Neuronal stem cell (in vitro differentiated cells): Measurements from ENCODE around the gene MEIS2.

ENCODE experiments used
- DNase-seq: peaks from one replicate; pipeline ENCODE4 v3.0.0-alpha.2; 2013; ENCODE audit warnings: low spot score
- H2AFZ ChIP-seq: one replicate; pipeline ENCODE4 v1.6.1; 2013; ENCODE audit warnings: mild to moderate bottlenecking, low read length, inconsistent platforms
- H2AK5ac ChIP-seq: 2 replicates; pipeline ENCODE4 v1.6.1; 2013; ENCODE audit warnings: low read depth, mild to moderate bottlenecking, inconsistent platforms, low read length, moderate library complexity, mixed read lengths
- H2BK120ac ChIP-seq: 2 replicates; pipeline ENCODE4 v1.6.1; 2013; ENCODE audit warnings: low read depth, mild to moderate bottlenecking, inconsistent platforms, low read length, moderate library complexity, mixed read lengths
- H2BK12ac ChIP-seq: one replicate; pipeline ENCODE4 v1.6.1; 2013; ENCODE audit warnings: low read length, inconsistent platforms
- H2BK15ac ChIP-seq: 2 replicates; pipeline ENCODE4 v1.6.1; 2013; ENCODE audit warnings: mild to moderate bottlenecking, low read length, inconsistent platforms, mixed read lengths
- H2BK5ac ChIP-seq: one replicate; pipeline ENCODE4 v1.6.1; 2013; ENCODE audit warnings: inconsistent platforms, mild to moderate bottlenecking, low read length, moderate library complexity
- H3K14ac ChIP-seq: one replicate; pipeline ENCODE4 v1.6.1; 2013; ENCODE audit warnings: low read length, inconsistent platforms
- H3K18ac ChIP-seq: 2 replicates; pipeline ENCODE4 v1.6.1; 2013; ENCODE audit warnings: low read length, inconsistent platforms
- H3K23ac ChIP-seq: 2 replicates; pipeline ENCODE4 v1.6.1; 2013; ENCODE audit warnings: low read depth, mild to moderate bottlenecking, mixed read lengths, low read length, inconsistent platforms; ENCODE audit not compliant: poor library complexity
- H3K27ac ChIP-seq: replicated peaks from 3 replicates; pipeline ENCODE4 v1.5.1; 2013; ENCODE audit warnings: low read length, inconsistent platforms
- H3K27me3 ChIP-seq, 3 experiments: 2 replicates each; pipeline ENCODE4 v1.6.1; 2013; ENCODE audit warnings: low read length in 3 of 3, mild to moderate bottlenecking in 2 of 3, inconsistent platforms in 1 of 3, low read depth in 1 of 3, mixed read lengths in 1 of 3, moderate library complexity in 1 of 3; ENCODE audit not compliant: control insufficient read depth in 3 of 3, insufficient read depth in 3 of 3
- H3K36me3 ChIP-seq, 2 donors: replicated peaks in 1 of 2; 2 replicates each; pipeline ENCODE4 v1.6.1; 2013; ENCODE audit warnings: low read length in 2 of 2; ENCODE audit not compliant: control insufficient read depth in 2 of 2, insufficient read depth in 2 of 2
- H3K4ac ChIP-seq: 2 replicates; pipeline ENCODE4 v1.6.1; 2013; ENCODE audit warnings: inconsistent platforms, mild to moderate bottlenecking, low read length, moderate library complexity
- H3K4me1 ChIP-seq, 2 donors: 1 replicate in 1 of 2; 2 replicates in 1 of 2; pipeline ENCODE4 v1.6.1; 2013; ENCODE audit warnings: low read length in 2 of 2, low read depth in 1 of 2; ENCODE audit not compliant: control insufficient read depth in 2 of 2, insufficient read depth in 1 of 2
- H3K4me2 ChIP-seq: one replicate; pipeline ENCODE4 v1.6.1; 2013; ENCODE audit warnings: mild to moderate bottlenecking, low read length, inconsistent platforms; ENCODE audit not compliant: insufficient read depth, poor library complexity, severe bottlenecking
- H3K4me3 ChIP-seq, 2 donors: 2 replicates each; pipeline ENCODE4 v1.5.1; 2013; ENCODE audit warnings: low read length in 2 of 2, mild to moderate bottlenecking in 2 of 2, inconsistent platforms in 1 of 2, moderate library complexity in 1 of 2
- H3K79me1 ChIP-seq: one replicate; pipeline ENCODE4 v1.6.1; 2013; ENCODE audit warnings: low read depth, mild to moderate bottlenecking, inconsistent platforms, low read length, moderate library complexity
- H3K9ac ChIP-seq: one replicate; pipeline ENCODE4 v1.6.1; 2013; ENCODE audit warnings: mild to moderate bottlenecking, low read depth, low read length, inconsistent platforms; ENCODE audit not compliant: poor library complexity
- H3K9me3 ChIP-seq, 2 donors: replicated peaks in 1 of 2; 2 replicates each; pipeline versions ENCODE3 to v1.6.1; 2013; ENCODE audit warnings: low read length in 2 of 2, mild to moderate bottlenecking in 2 of 2, inconsistent platforms in 1 of 2, low read depth in 1 of 2, mixed read lengths in 1 of 2, moderate library complexity in 1 of 2; ENCODE audit not compliant: control insufficient read depth in 2 of 2, insufficient read depth in 1 of 2
- H4K8ac ChIP-seq: one replicate; pipeline ENCODE4 v1.6.1; 2013; ENCODE audit warnings: low read depth, mild to moderate bottlenecking, inconsistent platforms, low read length, moderate library complexity
- H4K91ac ChIP-seq: one replicate; pipeline ENCODE4 v1.6.1; 2013; ENCODE audit warnings: low read length, low read depth, mild to moderate bottlenecking, inconsistent platforms; ENCODE audit not compliant: poor library complexity
- WGBS, 2 donors: extraction: QIAGEN DNeasy Blood & Tissue Kit; methylation state at CpG; one replicate each; pipeline ENCODE4 v1.1.7; 2013; ENCODE audit warnings: missing lambda C conversion rate in 2 of 2, mixed read lengths in 1 of 2; ENCODE audit not compliant: insufficient read length in 2 of 2, insufficient replicate concordance in 1 of 2; ENCODE audit errors: extremely low coverage in 2 of 2; 5-methylcytosine and 5-hydroxymethylcytosine counted together

MEIS2 gene

GRCh38 chr15:36905908-36906307 is 194.4 kb downstream of the MEIS2 start:
- no peak overlapping the region for H3K14ac ChIP-seq
- H2BK5ac ChIP-seq, result no peak overlapping the region
- no peak overlapping the region for H3K27ac ChIP-seq
- no peak overlapping the region for H2AK5ac ChIP-seq
- no peak overlapping the region for H3K23ac ChIP-seq
- no peaks in the 10 kb centered on the region for H3K27me3 ChIP-seq
- H3K9ac ChIP-seq, result no peak overlapping the region
- no peaks in the 10 kb centered on the region for H3K79me1 ChIP-seq
- no peak overlapping the region for H3K4me2 ChIP-seq
- H3K36me3 ChIP-seq, result no peaks in the 10 kb centered on the region
- H4K8ac ChIP-seq, result no peak overlapping the region
- H3K4me1 ChIP-seq, result peaks cover 12 to 18% of the 10 kb centered on the region in 2 donors
- H2AFZ ChIP-seq, result no peak overlapping the region
- no peak overlapping the region for H3K4ac ChIP-seq
- no peak overlapping the region for H2BK12ac ChIP-seq
- no CpG with 5 or more reads among the region's 5 CpGs for WGBS, 2 donors
- H2BK15ac ChIP-seq, result no peak overlapping the region
- no peak overlapping the region for H2BK120ac ChIP-seq
- H4K91ac ChIP-seq, result no peak overlapping the region
- DNase-seq, result no peak
- H3K4me3 ChIP-seq, result no peak overlapping the region
- H3K9me3 ChIP-seq, result no peaks in the 10 kb centered on the region
- no peak overlapping the region for H3K18ac ChIP-seq

GRCh38 chr15:36904715-36905114 is 195.6 kb downstream of the MEIS2 start:
- no peak overlapping the region for H3K9ac ChIP-seq
- no peaks in the 10 kb centered on the region for H3K9me3 ChIP-seq
- H4K91ac ChIP-seq, result no peak overlapping the region
- WGBS, 2 donors, result no CpG with 5 or more reads among the region's 3 CpGs
- H3K4me1 ChIP-seq, result peaks cover 15 to 17% of the 10 kb centered on the region in 2 donors
- H2BK5ac ChIP-seq, result no peak overlapping the region
- no peak overlapping the region for H3K23ac ChIP-seq
- H3K79me1 ChIP-seq, result no peaks in the 10 kb centered on the region
- H2AK5ac ChIP-seq, result no peak overlapping the region
- no peak overlapping the region for H3K4me2 ChIP-seq
- no peak overlapping the region for H3K4me3 ChIP-seq
- no peak overlapping the region for H4K8ac ChIP-seq
- H2AFZ ChIP-seq, result no peak overlapping the region
- H2BK120ac ChIP-seq, result no peak overlapping the region
- no peak overlapping the region for H3K14ac ChIP-seq
- H2BK15ac ChIP-seq, result no peak overlapping the region
- H3K27ac ChIP-seq, result no peak overlapping the region
- H2BK12ac ChIP-seq, result no peak overlapping the region
- no peak overlapping the region for H3K18ac ChIP-seq
- H3K27me3 ChIP-seq, result no peaks in the 10 kb centered on the region
- no peak overlapping the region for H3K4ac ChIP-seq
- H3K36me3 ChIP-seq, result no peaks in the 10 kb centered on the region
- DNase-seq, result no peak

- no peaks in the 10 kb centered on the region for H3K9me3 ChIP-seq
- H3K18ac ChIP-seq, result no peak overlapping the region
- no peak overlapping the region for H2AFZ ChIP-seq
- peaks cover 17 to 22% of the 10 kb centered on the region in 2 donors for H3K4me1 ChIP-seq
- no peak overlapping the region for H3K14ac ChIP-seq
- H4K91ac ChIP-seq, result no peak overlapping the region
- H2BK15ac ChIP-seq, result no peak overlapping the region
- no peak overlapping the region for H3K4me2 ChIP-seq
- no peak overlapping the region for H2BK120ac ChIP-seq
- no CpG with 5 or more reads among the region's 5 CpGs for WGBS, 2 donors
- no peak overlapping the region for H3K9ac ChIP-seq
- H2AK5ac ChIP-seq, result no peak overlapping the region
- H2BK5ac ChIP-seq, result no peak overlapping the region
- no peak overlapping the region for H3K27ac ChIP-seq
- DNase-seq, result no peak
- H3K79me1 ChIP-seq, result no peaks in the 10 kb centered on the region
- H3K4ac ChIP-seq, result no peak overlapping the region
- no peak overlapping the region for H3K23ac ChIP-seq
- H4K8ac ChIP-seq, result no peak overlapping the region
- H3K36me3 ChIP-seq, result no peaks in the 10 kb centered on the region
- no peak overlapping the region for H3K4me3 ChIP-seq
- H2BK12ac ChIP-seq, result no peak overlapping the region
- no peaks in the 10 kb centered on the region for H3K27me3 ChIP-seq
These were observed 196.3 kb downstream of the MEIS2 start for GRCh38 chr15:36903922-36904556.

GRCh38 chr15:36903195-36903594 is 197.2 kb downstream of the MEIS2 start:
- no peak overlapping the region for H3K14ac ChIP-seq
- H2BK12ac ChIP-seq, result no peak overlapping the region
- H3K18ac ChIP-seq, result no peak overlapping the region
- no peak overlapping the region for H2BK5ac ChIP-seq
- H3K79me1 ChIP-seq, result no peaks in the 10 kb centered on the region
- H2AFZ ChIP-seq, result no peak overlapping the region
- H2BK15ac ChIP-seq, result no peak overlapping the region
- no peak overlapping the region for H3K23ac ChIP-seq
- H2AK5ac ChIP-seq, result no peak overlapping the region
- no peak overlapping the region for H2BK120ac ChIP-seq
- no peak overlapping the region for H4K91ac ChIP-seq
- H3K4me1 ChIP-seq, result peaks cover 19 to 29% of the 10 kb centered on the region in 2 donors
- H4K8ac ChIP-seq, result no peak overlapping the region
- no peak overlapping the region for H3K27ac ChIP-seq
- no peak overlapping the region for H3K4me2 ChIP-seq
- no peaks in the 10 kb centered on the region for H3K27me3 ChIP-seq
- H3K4ac ChIP-seq, result no peak overlapping the region
- no CpG with 5 or more reads among the region's 1 CpG for WGBS, 2 donors
- H3K9me3 ChIP-seq, result no peaks in the 10 kb centered on the region
- H3K4me3 ChIP-seq, result no peak overlapping the region
- no peaks in the 10 kb centered on the region for H3K36me3 ChIP-seq
- no peak for DNase-seq
- no peak overlapping the region for H3K9ac ChIP-seq
